HFFc6 (cell line): ENCODE data around the gene KLHL6. TPM values are rescaled to one million over a fixed set of nuclear protein-coding genes. Genes with fewer than 3 reads are reported as not detected.
A peak's percentile ranks its signal among the peaks of the same experiment; 100 is the strongest.

Source experiments
- DNase-seq: peaks from one replicate; pipeline ENCODE4 v3.0.0-alpha.2; 2018
- H3K27ac Mint-ChIP-seq: 2 replicates; pipeline ENCODE4 v1.8.0; 2020; ENCODE audit warnings: mild to moderate bottlenecking, mixed read lengths
- H3K27me3 Mint-ChIP-seq: 2 replicates; pipeline ENCODE4 v1.8.0; 2021; ENCODE audit warnings: mild to moderate bottlenecking, moderate library complexity, mixed read lengths; ENCODE audit not compliant: insufficient read depth
- H3K36me3 Mint-ChIP-seq: 2 replicates; pipeline ENCODE4 v1.8.0; 2021; ENCODE audit warnings: low read depth, mixed read lengths
- H3K4me1 Mint-ChIP-seq: 2 replicates; pipeline ENCODE4 v1.8.0; 2020; ENCODE audit warnings: low read depth, mixed read lengths
- H3K4me3 Mint-ChIP-seq: 2 replicates; pipeline ENCODE4 v1.8.0; 2020; ENCODE audit warnings: mild to moderate bottlenecking, moderate library complexity, mixed read lengths
- H3K9me3 Mint-ChIP-seq: 2 replicates; pipeline ENCODE4 v1.8.0; 2020; ENCODE audit warnings: mild to moderate bottlenecking, mixed read lengths
- long read RNA-seq: library from polyadenylated mRNA; unstranded; transcript quantifications from one replicate; pipeline ENCODE4 v2.0.0, GENCODE V29; 2019
- total RNA-seq, 6 experiments: library from RNA; stranded (reverse); fragmentation: NEBNext Ultra II Directional; extraction: Animal tissue kit (Norgen Biotek cat#: 25700); gene quantifications; 2 replicates in 1 of 6; 3 replicates in 5 of 6; pipeline ENCODE4 v1.2.3, GENCODE V29; 2021
- TF ChIP-seq, protein P1 (sequence below): fragments of 200-600 bp; sonication (generic); IDR thresholded peaks from 2 replicates; pipeline ENCODE4 v1.5.0; 2021; ENCODE audit warnings: antibody characterized with exemption, mild to moderate bottlenecking

Gene KLHL6
- not detected for total RNA-seq
- long read RNA-seq, result 0 reads

- peaks cover 13% of the 10 kb centered on the region for H3K4me1 Mint-ChIP-seq
- H3K36me3 Mint-ChIP-seq, result no peaks in the 10 kb centered on the region
- H3K27ac Mint-ChIP-seq, result no peak within 1 kb of the TSS
- TF ChIP-seq, protein P1, sequence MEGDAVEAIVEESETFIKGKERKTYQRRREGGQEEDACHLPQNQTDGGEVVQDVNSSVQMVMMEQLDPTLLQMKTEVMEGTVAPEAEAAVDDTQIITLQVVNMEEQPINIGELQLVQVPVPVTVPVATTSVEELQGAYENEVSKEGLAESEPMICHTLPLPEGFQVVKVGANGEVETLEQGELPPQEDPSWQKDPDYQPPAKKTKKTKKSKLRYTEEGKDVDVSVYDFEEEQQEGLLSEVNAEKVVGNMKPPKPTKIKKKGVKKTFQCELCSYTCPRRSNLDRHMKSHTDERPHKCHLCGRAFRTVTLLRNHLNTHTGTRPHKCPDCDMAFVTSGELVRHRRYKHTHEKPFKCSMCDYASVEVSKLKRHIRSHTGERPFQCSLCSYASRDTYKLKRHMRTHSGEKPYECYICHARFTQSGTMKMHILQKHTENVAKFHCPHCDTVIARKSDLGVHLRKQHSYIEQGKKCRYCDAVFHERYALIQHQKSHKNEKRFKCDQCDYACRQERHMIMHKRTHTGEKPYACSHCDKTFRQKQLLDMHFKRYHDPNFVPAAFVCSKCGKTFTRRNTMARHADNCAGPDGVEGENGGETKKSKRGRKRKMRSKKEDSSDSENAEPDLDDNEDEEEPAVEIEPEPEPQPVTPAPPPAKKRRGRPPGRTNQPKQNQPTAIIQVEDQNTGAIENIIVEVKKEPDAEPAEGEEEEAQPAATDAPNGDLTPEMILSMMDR, result no peak
- H3K27me3 Mint-ChIP-seq, result peaks cover 21% of the 10 kb centered on the region
- H3K9me3 Mint-ChIP-seq, result no peaks in the 10 kb centered on the region
- no peak for DNase-seq
- H3K4me3 Mint-ChIP-seq, result no peak within 1 kb of the TSS
Measured at GRCh38 chr3:183555541-183556081, at the start of gene KLHL6. Gene KLHL6 (minus strand): TSS chr3:183555706. CDS start chr3:183555653, 53 bp downstream.

DNA sequence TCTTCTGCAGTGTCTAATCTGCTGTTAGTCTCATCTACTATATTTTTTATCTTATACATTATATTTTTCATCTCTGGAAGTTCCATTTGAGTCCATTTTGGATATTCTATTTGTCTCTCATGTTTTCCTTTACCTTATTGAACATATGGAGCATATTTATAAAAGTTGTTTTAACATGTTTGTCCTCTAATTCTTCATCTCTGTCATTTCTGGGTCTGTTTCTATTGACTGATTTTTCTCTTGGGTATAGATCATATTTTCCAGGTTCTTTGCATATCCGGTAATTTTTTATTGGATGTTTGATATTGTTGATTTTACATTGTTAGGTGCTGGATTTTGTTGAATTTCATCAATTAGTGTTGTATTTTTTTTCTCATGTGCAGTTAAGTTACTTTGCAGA is 42.5 kb upstream of the KLHL6 start:
- H3K4me1 Mint-ChIP-seq, result no peaks in the 10 kb centered on the region
- TF ChIP-seq, protein P1, result no peak
- peaks cover 9% of the 10 kb centered on the region for H3K27me3 Mint-ChIP-seq
- no peak for DNase-seq
- peaks cover 10% of the 10 kb centered on the region for H3K36me3 Mint-ChIP-seq
- H3K27ac Mint-ChIP-seq, result no peak overlapping the region
- H3K4me3 Mint-ChIP-seq, result no peak overlapping the region
- H3K9me3 Mint-ChIP-seq, result peaks cover 19% of the 10 kb centered on the region

DNA sequence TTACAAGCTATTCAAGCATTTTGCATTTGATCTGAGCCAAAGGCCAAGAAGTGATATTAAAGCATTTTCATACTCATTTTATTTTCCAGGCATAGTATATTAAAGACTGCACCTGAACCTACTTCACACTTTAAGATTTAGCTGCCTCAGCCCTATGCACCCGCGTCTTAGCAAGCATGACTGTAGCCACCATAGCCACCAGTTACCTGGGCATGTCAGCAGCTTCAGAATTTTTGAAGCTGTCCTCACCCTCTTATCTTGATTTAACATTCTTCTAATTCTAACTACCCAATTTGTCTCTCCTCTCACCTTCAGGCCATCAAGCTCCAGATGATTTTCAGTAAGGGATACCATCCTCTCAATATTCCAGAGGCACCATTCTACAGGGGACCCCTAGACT is 39.1 kb upstream of the KLHL6 start:
- H3K4me1 Mint-ChIP-seq, result no peaks in the 10 kb centered on the region

DNA sequence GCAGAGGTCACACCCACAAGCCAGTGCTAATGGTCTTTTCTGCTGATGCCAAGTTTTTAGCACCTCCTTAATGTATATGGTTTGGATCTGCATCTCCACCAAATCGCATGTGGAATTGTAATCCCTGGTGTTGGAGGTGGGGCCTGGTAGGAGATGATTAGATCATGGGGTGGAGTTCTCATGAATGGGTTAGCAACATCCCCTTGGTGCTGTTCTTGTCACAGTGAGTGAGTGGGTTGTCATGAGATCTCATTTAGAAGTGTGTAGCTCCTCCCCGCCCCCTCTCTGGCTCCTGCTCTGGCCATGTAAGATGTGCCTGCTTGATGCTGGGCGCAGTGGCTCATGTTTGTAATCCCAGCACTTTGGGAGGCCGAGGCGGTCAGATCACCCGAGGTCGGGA is 37.3 kb upstream of the KLHL6 start:
- Mint-ChIP-seq H3K9me3 (peaks cover 9% of the 10 kb centered on the region), H3K36me3 (peaks cover under 1% of the 10 kb centered on the region), H3K27me3 (peaks cover 25% of the 10 kb centered on the region), H3K27ac (no peak overlapping the region), H3K4me3 (no peak overlapping the region), H3K4me1 (no peaks in the 10 kb centered on the region)
- TF ChIP-seq, protein P1, result no peak
- DNase-seq, result no peak

More for the DNA sequence above, 39.1 kb upstream of the KLHL6 start:
- no peak for DNase-seq
- peaks cover 10% of the 10 kb centered on the region for H3K36me3 Mint-ChIP-seq
- H3K27ac Mint-ChIP-seq, result no peak overlapping the region
- no peak overlapping the region for H3K4me3 Mint-ChIP-seq
- TF ChIP-seq, protein P1, result no peak
- H3K9me3 Mint-ChIP-seq, result peaks cover 19% of the 10 kb centered on the region
- peaks cover 19% of the 10 kb centered on the region for H3K27me3 Mint-ChIP-seq

DNA sequence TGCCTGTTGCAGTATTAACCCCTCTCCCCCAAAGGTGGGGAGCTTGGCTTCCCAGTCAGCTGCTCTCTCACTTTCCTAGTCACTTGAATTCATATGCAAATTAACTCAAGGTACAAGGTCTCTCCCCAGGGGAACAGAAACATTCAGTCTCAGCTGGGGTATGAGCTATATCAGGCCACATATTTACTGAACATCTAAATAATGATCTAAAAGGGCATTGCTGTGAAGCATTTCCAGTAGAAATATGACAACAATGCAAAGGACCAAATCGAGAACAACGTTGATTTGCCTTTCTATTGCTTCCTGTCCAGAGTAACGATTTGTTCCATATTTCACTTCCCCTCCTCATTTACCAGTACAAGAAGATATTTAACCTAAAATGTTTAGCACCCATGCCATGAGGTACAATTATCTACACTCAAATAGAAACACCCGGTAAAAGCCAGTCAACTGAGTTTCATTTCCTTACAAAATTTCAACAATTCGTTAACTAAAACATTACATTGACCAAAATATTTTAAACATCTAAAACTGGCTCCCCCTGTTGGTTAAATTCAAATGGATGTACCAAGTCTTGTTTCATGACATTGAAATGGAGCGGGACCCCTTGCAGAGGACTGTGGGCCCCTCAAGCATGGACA is 36.5 kb upstream of the KLHL6 start:
- peak; percentile 9 for DNase-seq
- peaks cover 5% of the 10 kb centered on the region; the same call in 1 of the 2 replicates for H3K9me3 Mint-ChIP-seq
- no peaks in the 10 kb centered on the region for H3K4me1 Mint-ChIP-seq
- no peaks in the 10 kb centered on the region; the same call in 1 of the 2 replicates for H3K36me3 Mint-ChIP-seq
- TF ChIP-seq, protein P1, result peak; percentile 71
- H3K4me3 Mint-ChIP-seq, result no peak overlapping the region
- no peak overlapping the region for H3K27ac Mint-ChIP-seq
- H3K27me3 Mint-ChIP-seq, result peaks cover 25% of the 10 kb centered on the region
